Gastrocnemius medialis (tissue), 4 donors: Measurements from ENCODE around the gene RASAL3.

ENCODE experiments used
- POLR2A ChIP-seq, 2 donors: fragments of 450-650 bp; IDR thresholded peaks; one replicate each; pipeline ENCODE4 v1.6.1; 2017; ENCODE audit warnings: antibody characterized with exemption in 2 of 2, mild to moderate bottlenecking in 2 of 2, moderate library complexity in 2 of 2
- TF ChIP-seq, protein P1 (sequence below), 5 experiments: fragments of 450-650 bp in 3 of 5; fragments of 200-600 bp in 2 of 5; sonication (generic) in 2 of 5; IDR thresholded peaks in 4 of 5; conservative IDR thresholded peaks in 1 of 5; 1 replicate in 4 of 5; 2 replicates in 1 of 5; pipeline ENCODE4 v1.5.1; 2016 to 2019; ENCODE audit warnings: antibody characterized with exemption in 5 of 5, mild to moderate bottlenecking in 3 of 5, moderate library complexity in 3 of 5

- no peak for TF ChIP-seq POLR2A (IDR thresholded peaks at IDR 0.05)
- TF ChIP-seq, protein P1, sequence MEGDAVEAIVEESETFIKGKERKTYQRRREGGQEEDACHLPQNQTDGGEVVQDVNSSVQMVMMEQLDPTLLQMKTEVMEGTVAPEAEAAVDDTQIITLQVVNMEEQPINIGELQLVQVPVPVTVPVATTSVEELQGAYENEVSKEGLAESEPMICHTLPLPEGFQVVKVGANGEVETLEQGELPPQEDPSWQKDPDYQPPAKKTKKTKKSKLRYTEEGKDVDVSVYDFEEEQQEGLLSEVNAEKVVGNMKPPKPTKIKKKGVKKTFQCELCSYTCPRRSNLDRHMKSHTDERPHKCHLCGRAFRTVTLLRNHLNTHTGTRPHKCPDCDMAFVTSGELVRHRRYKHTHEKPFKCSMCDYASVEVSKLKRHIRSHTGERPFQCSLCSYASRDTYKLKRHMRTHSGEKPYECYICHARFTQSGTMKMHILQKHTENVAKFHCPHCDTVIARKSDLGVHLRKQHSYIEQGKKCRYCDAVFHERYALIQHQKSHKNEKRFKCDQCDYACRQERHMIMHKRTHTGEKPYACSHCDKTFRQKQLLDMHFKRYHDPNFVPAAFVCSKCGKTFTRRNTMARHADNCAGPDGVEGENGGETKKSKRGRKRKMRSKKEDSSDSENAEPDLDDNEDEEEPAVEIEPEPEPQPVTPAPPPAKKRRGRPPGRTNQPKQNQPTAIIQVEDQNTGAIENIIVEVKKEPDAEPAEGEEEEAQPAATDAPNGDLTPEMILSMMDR (IDR thresholded peaks at IDR 0.05 in 4 of 5, conservative IDR thresholded peaks at IDR 0.05 in 1 of 5): no peak
These were observed 34.4 kb downstream of the RASAL3 start for GRCh38 chr19:15429825-15430467.
